ENCODE data around the gene ALAS1.
"Not testable (repeated sequence)": the region's sequence is repeated elsewhere in the genome, so short reads cannot be mapped to it uniquely, and the experiment has no call there.

The ALAS1 gene

GRCh38 chr3:52176951-52177700 lies 20.8 kb upstream of the ALAS1 start:
- DNase-seq (ENCODE audit: low read depth in 2 of 2), result no peak

GRCh38 chr3:52177701-52178042 lies 20.3 kb upstream of the ALAS1 start:
- no peak for DNase-seq (ENCODE audit: low read depth in 2 of 2)

- not testable (repeated sequence) for DNase-seq (ENCODE audit: low read depth in 2 of 2)
These were observed 19.8 kb upstream of the ALAS1 start for GRCh38 chr3:52178126-52178525.

- DNase-seq (ENCODE audit: low read depth in 2 of 2), result no peak
These were observed 19.4 kb upstream of the ALAS1 start for GRCh38 chr3:52178537-52178936.

GRCh38 chr3:52181543-52181942 lies 16.4 kb upstream of the ALAS1 start:
- no peak for DNase-seq (ENCODE audit: low read depth in 2 of 2)

- no peak for DNase-seq (ENCODE audit: low read depth in 2 of 2)
These were observed 15.8 kb upstream of the ALAS1 start for GRCh38 chr3:52182196-52182595.

- no peak for DNase-seq (ENCODE audit: low read depth in 2 of 2)
These were observed 15.3 kb upstream of the ALAS1 start for GRCh38 chr3:52182691-52183090.

- DNase-seq (ENCODE audit: low read depth in 2 of 2), result no peak
These were observed 14.0 kb upstream of the ALAS1 start for GRCh38 chr3:52183786-52184445.

GRCh38 chr3:52184690-52185089 lies 13.3 kb upstream of the ALAS1 start:
- no peak for DNase-seq (ENCODE audit: low read depth in 2 of 2)

- DNase-seq (ENCODE audit: low read depth in 2 of 2), result no peak
These were observed 12.6 kb upstream of the ALAS1 start for GRCh38 chr3:52185311-52185710.

- no peak for DNase-seq (ENCODE audit: low read depth in 2 of 2)
These were observed 12.1 kb upstream of the ALAS1 start for GRCh38 chr3:52185837-52186236.

- DNase-seq (ENCODE audit: low read depth in 2 of 2), result no peak
These were observed 11.2 kb upstream of the ALAS1 start for GRCh38 chr3:52186729-52187128.

GRCh38 chr3:52188556-52188955 lies 9.4 kb upstream of the ALAS1 start:
- DNase-seq (ENCODE audit: low read depth in 2 of 2), result no peak

- DNase-seq (ENCODE audit: low read depth in 2 of 2), result no peak
These were observed 7.5 kb upstream of the ALAS1 start for GRCh38 chr3:52190294-52191074.

- no peak for DNase-seq (ENCODE audit: low read depth in 2 of 2)
These were observed 6.3 kb upstream of the ALAS1 start for GRCh38 chr3:52191663-52192062.

GRCh38 chr3:52193065-52193464 lies 4.9 kb upstream of the ALAS1 start:
- DNase-seq (ENCODE audit: low read depth in 2 of 2), result no peak

- DNase-seq (ENCODE audit: low read depth in 2 of 2), result no peak
These were observed 3.3 kb upstream of the ALAS1 start for GRCh38 chr3:52194485-52195290.

- DNase-seq (ENCODE audit: low read depth in 2 of 2), result no peak
These were observed 2.7 kb upstream of the ALAS1 start for GRCh38 chr3:52195291-52195597.

GRCh38 chr3:52195823-52196331 lies 2.1 kb upstream of the ALAS1 start:
- DNase-seq (ENCODE audit: low read depth in 2 of 2), result no peak

- DNase-seq (ENCODE audit: low read depth in 2 of 2), result no peak
These were observed 983 bp upstream of the ALAS1 start for GRCh38 chr3:52196977-52197376.

- no peak for DNase-seq (ENCODE audit: low read depth in 2 of 2)
These were observed 490 bp upstream of the ALAS1 start for GRCh38 chr3:52197499-52197841.

Data from stimulated activated CD4-positive, alpha-beta T cell treated with anti-CD3 and anti-CD28 coated beads, Interleukin-1b, Interleukin-23, amount 100 ng/mL, for 4 hours (primary cell).